Ovary (tissue), 9 donors: ENCODE results near the gene GRIK1. TPM values are rescaled to one million over a fixed set of nuclear protein-coding genes. Genes with fewer than 3 reads are reported as not detected.

ENCODE experiments used
- DNase-seq, 5 donors: peaks; one replicate each; pipeline ENCODE4 v3.0.0-alpha.2; 2019 to 2020
- H3K27ac ChIP-seq, 2 donors: fragments of 200-600 bp; one replicate each; pipeline versions ENCODE4 v1.5.1 to v1.8.0; 2019 to 2022
- H3K27me3 ChIP-seq: fragments of 200-600 bp; one replicate; pipeline ENCODE4 v1.8.0; 2022
- H3K36me3 ChIP-seq: fragments of 200-600 bp; sonication (generic); one replicate; pipeline ENCODE4 v1.5.1; 2019
- H3K4me1 ChIP-seq: one replicate; pipeline ENCODE4 v1.8.1; 2013; ENCODE audit warnings: mild to moderate bottlenecking, moderate library complexity; ENCODE audit not compliant: insufficient read depth
- H3K4me3 ChIP-seq: fragments of 200-600 bp; sonication (generic); one replicate; pipeline ENCODE4 v1.5.1; 2017
- H3K9me3 ChIP-seq, 2 donors: fragments of 200-600 bp in 1 of 2; sonication (generic) in 1 of 2; one replicate each; pipeline versions ENCODE4 v1.5.1 to v1.8.1; 2013 to 2019; ENCODE audit warnings: mild to moderate bottlenecking in 1 of 2, moderate library complexity in 1 of 2
- EP300 ChIP-seq: sonication (generic); formaldehyde crosslinking; IDR thresholded peaks from one replicate; pipeline ENCODE4 v1.6.1; 2017; ENCODE audit warnings: antibody characterized with exemption
- POLR2A ChIP-seq: fragments of 450-650 bp; IDR thresholded peaks from one replicate; pipeline ENCODE4 v1.6.1; 2017; ENCODE audit warnings: antibody characterized with exemption, mild to moderate bottlenecking, moderate library complexity
- WGBS, 3 donors: extraction: QIAGEN DNeasy Blood & Tissue Kit in 1 of 3; methylation state at CpG; one replicate each; pipeline versions ENCODE4 v1.1.5 to v1.1.7; 2013 to 2017; 5-methylcytosine and 5-hydroxymethylcytosine counted together
- intact Hi-C, 4 donors: fragments of 100-400 bp; cut with DNase I; formaldehyde crosslinking; loops; one replicate each; pipeline versions ENCODE4 v1.11.0 to v1.15.1; 2022 to 2023
- polyA plus RNA-seq, 2 donors: library from polyadenylated mRNA; stranded (reverse); fragments of 200-250 nt in 1 of 2; fragments of 350-450 nt in 1 of 2; fragmentation: Illumina TruSeq in 1 of 2; extraction: RNeasy Lipid Tissue Mini Kit (QIAGEN cat#74804) in 1 of 2; gene quantifications; one replicate each; pipeline ENCODE4 v1.2.3, GENCODE V29; 2013 to 2014
- total RNA-seq, 7 donors: library from RNA; depleted of rRNA in 2 of 7; stranded (reverse); fragments of >200 nt in 2 of 7; fragmentation: NEBNext Ultra II Directional in 3 of 7; extraction: Animal tissue kit (Norgen Biotek cat#: 25700) in 3 of 7; gene quantifications; one replicate each; pipeline versions ENCODE4 v1.1.0 to v1.2.4, GENCODE V29; 2016 to 2023
- TF ChIP-seq, protein P1 (sequence below), 3 donors: fragments of 450-650 bp in 2 of 3; fragments of 200-600 bp in 1 of 3; IDR thresholded peaks; one replicate each; pipeline versions ENCODE4 v1.5.1 to v1.8.0; 2016 to 2022; ENCODE audit warnings: antibody characterized with exemption in 3 of 3, mild to moderate bottlenecking in 1 of 3
- donor health status: DM: no; HTN: no; CAD: no; lungs with moderate emphysema.
- donor health status: DM: no; HTN: no; CAD: no.
- donor health status: Bipolar disorder and iron deficiency.
- donor health status: DM: yes; HTN: yes; CAD: no.
- donor health status: DM: no; HTN: no; CAD: no.
- donor health status: DM: yes; HTN: yes; CAD: no.

GRIK1 gene
- total and polyA plus RNA-seq, 9 donors = 0.15 to 1.3 (median 0.34) TPM; not detected in 4

DNA sequence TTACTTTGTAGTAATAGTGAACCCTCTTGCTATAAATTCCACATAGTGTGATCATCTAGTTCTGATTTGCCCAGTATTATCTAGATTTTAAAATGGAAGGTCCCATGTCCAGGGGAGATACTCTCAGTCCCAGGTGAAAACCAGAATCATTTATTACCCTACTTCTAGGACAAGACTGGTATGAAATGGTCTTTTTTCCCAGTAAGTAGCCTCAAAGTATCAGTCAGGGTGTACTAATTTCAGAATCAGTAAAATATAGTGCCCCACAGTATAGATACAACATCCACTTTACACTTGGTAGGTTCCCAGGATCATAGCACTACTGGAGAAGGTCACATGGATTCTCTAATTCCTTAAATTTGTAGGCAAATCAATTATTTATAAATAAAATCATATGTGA, 318.3 kb downstream of the GRIK1 start:
- Histone ChIP-seq H3K4me1 (no peaks in the 10 kb centered on the region), H3K4me3 (no peak overlapping the region), H3K36me3 (no peaks in the 10 kb centered on the region), H3K9me3 (no peaks in the 10 kb centered on the region), H3K27ac (no peak overlapping the region), H3K27me3 (no peaks in the 10 kb centered on the region)
- DNase-seq = no peak
- intact Hi-C loops = no loop called here
- TF ChIP-seq EP300 = no peak
- TF ChIP-seq POLR2A = no peak
- TF ChIP-seq, protein P1, sequence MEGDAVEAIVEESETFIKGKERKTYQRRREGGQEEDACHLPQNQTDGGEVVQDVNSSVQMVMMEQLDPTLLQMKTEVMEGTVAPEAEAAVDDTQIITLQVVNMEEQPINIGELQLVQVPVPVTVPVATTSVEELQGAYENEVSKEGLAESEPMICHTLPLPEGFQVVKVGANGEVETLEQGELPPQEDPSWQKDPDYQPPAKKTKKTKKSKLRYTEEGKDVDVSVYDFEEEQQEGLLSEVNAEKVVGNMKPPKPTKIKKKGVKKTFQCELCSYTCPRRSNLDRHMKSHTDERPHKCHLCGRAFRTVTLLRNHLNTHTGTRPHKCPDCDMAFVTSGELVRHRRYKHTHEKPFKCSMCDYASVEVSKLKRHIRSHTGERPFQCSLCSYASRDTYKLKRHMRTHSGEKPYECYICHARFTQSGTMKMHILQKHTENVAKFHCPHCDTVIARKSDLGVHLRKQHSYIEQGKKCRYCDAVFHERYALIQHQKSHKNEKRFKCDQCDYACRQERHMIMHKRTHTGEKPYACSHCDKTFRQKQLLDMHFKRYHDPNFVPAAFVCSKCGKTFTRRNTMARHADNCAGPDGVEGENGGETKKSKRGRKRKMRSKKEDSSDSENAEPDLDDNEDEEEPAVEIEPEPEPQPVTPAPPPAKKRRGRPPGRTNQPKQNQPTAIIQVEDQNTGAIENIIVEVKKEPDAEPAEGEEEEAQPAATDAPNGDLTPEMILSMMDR (IDR thresholded peaks at IDR 0.05) = no peak

DNA sequence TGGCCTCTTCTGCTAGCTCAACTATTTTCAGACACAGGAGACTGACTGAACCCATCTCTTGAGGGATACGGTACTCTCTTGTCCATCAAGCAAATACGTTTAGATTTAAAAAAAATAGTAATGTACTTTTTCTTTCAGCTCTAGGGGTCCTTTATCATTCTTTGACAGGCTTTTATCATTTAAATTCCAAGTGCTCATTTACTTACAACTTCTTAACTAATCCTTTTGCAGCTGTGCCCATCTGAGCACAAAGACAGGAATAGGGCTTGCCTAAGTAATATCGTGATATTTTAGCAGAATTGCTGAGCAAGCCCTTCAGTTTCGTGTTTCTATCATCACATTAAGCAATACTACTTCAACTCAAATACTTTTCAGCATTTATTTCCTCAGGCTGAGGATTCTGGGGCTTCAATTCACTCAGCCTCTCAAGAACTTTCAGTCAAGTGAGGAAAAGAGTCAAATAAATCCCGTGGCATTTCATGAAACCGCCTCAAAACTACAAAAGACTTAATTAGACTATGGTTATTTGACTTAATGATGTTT, 323.5 kb downstream of the GRIK1 start:
- Histone ChIP-seq H3K4me1 (no peaks in the 10 kb centered on the region), H3K36me3 (no peaks in the 10 kb centered on the region), H3K9me3 (no peaks in the 10 kb centered on the region), H3K4me3 (no peak overlapping the region), H3K27me3 (no peaks in the 10 kb centered on the region), H3K27ac (no peak overlapping the region)
- WGBS, 3 donors = 61 to 65% (median 63%) methylated on average over 6 of the region's 6 CpGs
- DNase-seq = no peak
- intact Hi-C loops = no loop called here
- TF ChIP-seq POLR2A (no peak), EP300 (no peak)
- TF ChIP-seq, protein P1 (IDR thresholded peaks at IDR 0.05) = no peak

- no peak overlapping the region for H3K27ac ChIP-seq
- no peaks in the 10 kb centered on the region for H3K27me3 ChIP-seq
- WGBS, 3 donors = 91 to 97% (median 95%) methylated on average over 3 of the region's 3 CpGs
- no peak for TF ChIP-seq POLR2A
- no peak for TF ChIP-seq EP300
- TF ChIP-seq, protein P1 (IDR thresholded peaks at IDR 0.05) = no peak
- no peaks in the 10 kb centered on the region for H3K9me3 ChIP-seq
- H3K36me3 ChIP-seq = no peaks in the 10 kb centered on the region
- no peak overlapping the region for H3K4me3 ChIP-seq
- H3K4me1 ChIP-seq = no peaks in the 10 kb centered on the region
- intact Hi-C loops = loop anchor here in 1 of 4 donors (5.0 kb wide), 1 partner anchor 168 kb away; no protein-coding TSS in a partner anchor
- DNase-seq = no peak
These were observed 325.9 kb downstream of the GRIK1 start for GRCh38 chr21:29613877-29614276.

DNA sequence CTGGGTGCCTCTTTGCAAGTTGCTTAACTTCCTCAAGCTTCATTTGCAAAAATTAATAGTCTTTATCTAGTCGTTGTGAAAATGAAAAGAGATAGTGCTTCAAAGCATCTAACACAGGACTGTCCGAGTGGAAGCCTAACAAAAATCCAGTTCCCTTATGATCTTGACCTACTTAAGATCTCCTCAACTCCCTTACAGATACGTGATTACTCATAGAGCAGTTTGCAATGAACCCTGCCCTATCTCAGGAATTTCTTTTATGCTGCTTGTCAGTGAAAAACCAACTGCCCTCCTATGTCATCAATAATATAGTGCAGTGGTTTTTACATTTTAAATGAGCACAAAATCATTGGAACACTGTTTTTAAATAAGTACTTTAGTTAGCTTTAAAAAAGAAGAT, 326.8 kb downstream of the GRIK1 start:
- intact Hi-C loops = loop anchor here in 1 of 4 donors (5.0 kb wide), 1 partner anchor 169 kb away; no protein-coding TSS in a partner anchor
- Histone ChIP-seq H3K4me1 (no peaks in the 10 kb centered on the region), H3K4me3 (no peak overlapping the region), H3K27me3 (no peaks in the 10 kb centered on the region), H3K9me3 (no peaks in the 10 kb centered on the region), H3K36me3 (no peaks in the 10 kb centered on the region), H3K27ac (no peak overlapping the region)
- no peak for DNase-seq
- 9 to 19% (median 17%) methylated on average over 3 of the region's 3 CpGs for WGBS, 3 donors
- TF ChIP-seq, protein P1 (IDR thresholded peaks at IDR 0.05) = no peak
- no peak for TF ChIP-seq POLR2A
